ENCODE data around the gene NCAM1.

NCAM1 gene

GRCh38 chr11:113203141-113203753 is 242.0 kb downstream of the NCAM1 start:
- DNase-seq (ENCODE audit: low read depth), result no peak
- no peak overlapping the region for H3K4me3 ChIP-seq (ENCODE audit: low read length)
- TF ChIP-seq CTCF (conservative IDR thresholded peaks at IDR 0.05; ENCODE audit: low read depth, low read length), result no peak

GRCh38 chr11:113204280-113204679 is 243.1 kb downstream of the NCAM1 start:
- no peak overlapping the region for H3K4me3 ChIP-seq (ENCODE audit: low read length)
- no peak for TF ChIP-seq CTCF (conservative IDR thresholded peaks at IDR 0.05; ENCODE audit: low read depth, low read length)
- no peak for DNase-seq (ENCODE audit: low read depth)

GRCh38 chr11:113213549-113213948 is 252.3 kb downstream of the NCAM1 start:
- no peak for DNase-seq (ENCODE audit: low read depth)
- no peak for TF ChIP-seq CTCF (conservative IDR thresholded peaks at IDR 0.05; ENCODE audit: low read depth, low read length)
- H3K4me3 ChIP-seq (ENCODE audit: low read length), result no peak overlapping the region

GRCh38 chr11:113222241-113222640 is 261.0 kb downstream of the NCAM1 start:
- TF ChIP-seq CTCF (conservative IDR thresholded peaks at IDR 0.05; ENCODE audit: low read depth, low read length), result no peak
- DNase-seq (ENCODE audit: low read depth), result no peak

GRCh38 chr11:113234888-113235287 is 273.7 kb downstream of the NCAM1 start:
- H3K4me3 ChIP-seq (ENCODE audit: low read length), result no peak overlapping the region
- no peak for TF ChIP-seq CTCF (conservative IDR thresholded peaks at IDR 0.05; ENCODE audit: low read depth, low read length)
- DNase-seq (ENCODE audit: low read depth), result no peak

More at GRCh38 chr11:113222241-113222640, 261.0 kb downstream of the NCAM1 start:
- H3K4me3 ChIP-seq (ENCODE audit: low read length), result no peak overlapping the region

- TF ChIP-seq CTCF (conservative IDR thresholded peaks at IDR 0.05; ENCODE audit: low read depth, low read length), result no peak
- no peak overlapping the region for H3K4me3 ChIP-seq (ENCODE audit: low read length)
Observed at GRCh38 chr11:113237261-113237660, 276.0 kb downstream of the NCAM1 start.

GRCh38 chr11:113238721-113239120 is 277.5 kb downstream of the NCAM1 start:
- TF ChIP-seq CTCF (conservative IDR thresholded peaks at IDR 0.05; ENCODE audit: low read depth, low read length), result no peak
- H3K4me3 ChIP-seq (ENCODE audit: low read length), result no peak overlapping the region
- DNase-seq (ENCODE audit: low read depth), result no peak

More at GRCh38 chr11:113237261-113237660, 276.0 kb downstream of the NCAM1 start:
- no peak for DNase-seq (ENCODE audit: low read depth)
